Nephron (organoid): ENCODE data around the gene ME1.

ENCODE experiments used
- H3K27ac Mint-ChIP-seq, 3 experiments: 2 replicates each; pipeline ENCODE4 v1.8.0; 2020; ENCODE audit warnings: mixed read lengths in 3 of 3, mild to moderate bottlenecking in 2 of 3, moderate library complexity in 1 of 3
- H3K27me3 Mint-ChIP-seq: 2 replicates; pipeline ENCODE4 v1.8.0; 2021; ENCODE audit warnings: low read depth, mild to moderate bottlenecking, moderate library complexity, mixed read lengths
- H3K36me3 Mint-ChIP-seq: 2 replicates; pipeline ENCODE4 v1.8.0; 2020; ENCODE audit warnings: low read depth, mixed read lengths
- H3K4me1 Mint-ChIP-seq: 2 replicates; pipeline ENCODE4 v1.8.0; 2020; ENCODE audit warnings: mixed read lengths
- H3K4me3 Mint-ChIP-seq, 3 experiments: 2 replicates each; pipeline ENCODE4 v1.8.0; 2020; ENCODE audit warnings: mild to moderate bottlenecking in 3 of 3, mixed read lengths in 3 of 3, moderate library complexity in 2 of 3
- H3K9me3 Mint-ChIP-seq: 2 replicates; pipeline ENCODE4 v1.8.0; 2020; ENCODE audit warnings: mixed read lengths
- CTCF ChIP-seq, 3 experiments: fragments of 200-600 bp; sonication (generic); IDR thresholded peaks; one replicate each; pipeline ENCODE4 v1.5.0; 2021; ENCODE audit warnings: antibody characterized with exemption in 3 of 3; ENCODE audit not compliant: unreplicated experiment in 3 of 3

Gene ME1

GRCh38 chr6:83378621-83379388 is 52.0 kb downstream of the ME1 start:
- H3K4me1 Mint-ChIP-seq: no peaks in the 10 kb centered on the region
- H3K27me3 Mint-ChIP-seq: no peaks in the 10 kb centered on the region
- no peak overlapping the region for H3K27ac Mint-ChIP-seq
- H3K9me3 Mint-ChIP-seq: no peaks in the 10 kb centered on the region
- no peaks in the 10 kb centered on the region for H3K36me3 Mint-ChIP-seq
- no peak for TF ChIP-seq CTCF (IDR thresholded peaks at IDR 0.05; ENCODE audit: unreplicated experiment in 3 of 3)
- H3K4me3 Mint-ChIP-seq: no peak overlapping the region

- no peak for TF ChIP-seq CTCF (IDR thresholded peaks at IDR 0.05; ENCODE audit: unreplicated experiment in 3 of 3)
- Mint-ChIP-seq H3K36me3 (no peaks in the 10 kb centered on the region), H3K4me3 (no peak overlapping the region), H3K4me1 (peaks cover 32% of the 10 kb centered on the region), H3K27ac (peak overlapping the region in 2 of 3 experiments; percentile 63 to 93), H3K27me3 (no peaks in the 10 kb centered on the region), H3K9me3 (no peaks in the 10 kb centered on the region)
These were observed 59.4 kb downstream of the ME1 start for GRCh38 chr6:83371423-83371822.

GRCh38 chr6:83370567-83370966 is 60.3 kb downstream of the ME1 start:
- Mint-ChIP-seq H3K9me3 (no peaks in the 10 kb centered on the region), H3K36me3 (no peaks in the 10 kb centered on the region), H3K27ac (peak overlapping the region in 2 of 3 experiments; percentile 93 to 94), H3K4me3 (peak overlapping the region in 1 of 3 experiments; percentile 49), H3K4me1 (peaks cover 41% of the 10 kb centered on the region), H3K27me3 (no peaks in the 10 kb centered on the region)
- no peak for TF ChIP-seq CTCF (IDR thresholded peaks at IDR 0.05; ENCODE audit: unreplicated experiment in 3 of 3)

GRCh38 chr6:83369692-83370091 is 61.2 kb downstream of the ME1 start:
- Mint-ChIP-seq H3K4me1 (peaks cover 42% of the 10 kb centered on the region), H3K36me3 (no peaks in the 10 kb centered on the region)

GRCh38 chr6:83368577-83368976 is 62.3 kb downstream of the ME1 start:
- peaks cover 42% of the 10 kb centered on the region for H3K4me1 Mint-ChIP-seq
- H3K9me3 Mint-ChIP-seq: no peaks in the 10 kb centered on the region
- peak overlapping the region in 2 of 3 experiments; percentile 38 to 93 for H3K27ac Mint-ChIP-seq
- H3K36me3 Mint-ChIP-seq: no peaks in the 10 kb centered on the region
- no peaks in the 10 kb centered on the region for H3K27me3 Mint-ChIP-seq
- TF ChIP-seq CTCF (IDR thresholded peaks at IDR 0.05; ENCODE audit: unreplicated experiment in 3 of 3): no peak
- no peak overlapping the region for H3K4me3 Mint-ChIP-seq

More at GRCh38 chr6:83369692-83370091, 61.2 kb downstream of the ME1 start:
- Mint-ChIP-seq H3K4me3 (no peak overlapping the region), H3K27me3 (no peaks in the 10 kb centered on the region), H3K9me3 (no peaks in the 10 kb centered on the region), H3K27ac (peak overlapping the region in 2 of 3 experiments; percentile 93 to 94)
- no peak for TF ChIP-seq CTCF (IDR thresholded peaks at IDR 0.05; ENCODE audit: unreplicated experiment in 3 of 3)

DNA sequence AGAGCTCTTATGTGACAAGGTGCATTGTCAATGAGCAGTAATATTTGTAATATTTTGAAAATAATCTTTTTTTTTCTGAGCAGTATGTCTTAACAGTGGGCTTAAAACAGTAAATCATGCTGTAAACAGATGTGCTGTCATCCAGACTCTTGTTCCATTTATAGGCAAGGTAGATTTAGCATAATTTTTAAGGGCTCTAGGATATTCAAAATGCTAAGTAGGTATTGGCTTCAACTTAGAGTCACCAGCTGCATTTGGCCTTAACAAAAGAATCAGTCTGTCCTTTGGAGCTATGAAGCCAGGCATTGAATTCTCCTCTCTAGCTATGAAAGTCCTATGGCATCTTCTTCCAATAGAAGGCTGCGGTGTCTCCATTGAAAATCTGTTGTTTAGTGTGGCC is 63.7 kb downstream of the ME1 start:
- no peak overlapping the region for H3K4me3 Mint-ChIP-seq

More for the DNA sequence above, 63.7 kb downstream of the ME1 start:
- peaks cover 42% of the 10 kb centered on the region for H3K4me1 Mint-ChIP-seq
- TF ChIP-seq CTCF (IDR thresholded peaks at IDR 0.05; ENCODE audit: unreplicated experiment in 3 of 3): no peak
- H3K27me3 Mint-ChIP-seq: no peaks in the 10 kb centered on the region
- no peaks in the 10 kb centered on the region for H3K9me3 Mint-ChIP-seq
- no peaks in the 10 kb centered on the region for H3K36me3 Mint-ChIP-seq
- H3K27ac Mint-ChIP-seq: no peak overlapping the region
